Endothelial cell of umbilical vein (primary cell): ENCODE results near the gene C15orf39. TPM values are rescaled to one million over a fixed set of nuclear protein-coding genes. Genes with fewer than 3 reads are reported as not detected.

Experiments
- BruUV-seq: library from RNA; stranded (reverse); fragments of 400-500 nt; replicated peaks from 2 replicates; lab custom pipeline; 2021; lab: Mats Ljungman, UMichigan
- CTCF ChIA-PET: fragments of 300-600, 350-600 bp; sonication (Branson Sonifier 250); formaldehyde crosslinking; loops from one replicate; lab custom pipeline; 2021; ENCODE audit warnings: antibody characterized with exemption, inconsistent platforms; lab: Charles Lee
- POLR2A ChIA-PET: fragments of 300-600, 350-600 bp; sonication (Branson Sonifier 250); formaldehyde crosslinking; loops from one replicate; lab custom pipeline; 2021; ENCODE audit warnings: antibody characterized with exemption, inconsistent platforms; lab: Charles Lee
- DNase-seq: peaks from one replicate; pipeline ENCODE4 v3.0.0-alpha.2; 2011; ENCODE audit warnings: low read depth, low spot score
- FAIRE-seq: peaks from 2 replicates; lab custom pipeline; 2011; peaks lifted over from hg19 to GRCh38; lab: Jason Lieb, UNC
- H2AFZ ChIP-seq: 2 replicates; pipeline ENCODE4 v1.6.0; 2012; ENCODE audit warnings: low read depth, low read length, control low read depth, inconsistent platforms
- H3K27ac ChIP-seq: 2 replicates; pipeline ENCODE4 v1.5.1; 2011; ENCODE audit warnings: low read depth, mild to moderate bottlenecking, control low read depth, low read length, moderate library complexity; ENCODE audit not compliant: insufficient read depth
- H3K27me3 ChIP-seq, 2 experiments: 2 replicates each; pipeline versions ENCODE4 v1.6.0 to v1.6.1; 2011; ENCODE audit warnings: low read length in 2 of 2, mixed read lengths in 1 of 2; ENCODE audit not compliant: control insufficient read depth in 2 of 2, insufficient read depth in 2 of 2
- H3K36me3 ChIP-seq, 2 experiments: 2 replicates in 1 of 2; 3 replicates in 1 of 2; pipeline ENCODE4 v1.5.1; 2011; ENCODE audit warnings: low read length in 2 of 2, mild to moderate bottlenecking in 1 of 2, moderate library complexity in 1 of 2; ENCODE audit not compliant: control insufficient read depth in 2 of 2, insufficient read depth in 2 of 2; ENCODE audit errors: extremely low read depth in 1 of 2
- H3K4me1 ChIP-seq: 3 replicates; pipeline ENCODE4 v1.5.1; 2011; ENCODE audit warnings: mild to moderate bottlenecking, low read length; ENCODE audit not compliant: control insufficient read depth, insufficient read depth; ENCODE audit errors: extremely low read depth
- H3K4me2 ChIP-seq: 2 replicates; pipeline ENCODE4 v1.6.1; 2011; ENCODE audit warnings: low read length, control low read depth, mixed read lengths; ENCODE audit not compliant: insufficient read depth
- H3K4me3 ChIP-seq, 3 experiments: fragments of 200-600 bp in 1 of 3; sonication (generic), shearing (Covaris generic) in 1 of 3; replicated peaks in 1 of 3; 2 replicates each; pipeline ENCODE4 v1.5.1; 2011 to 2016; ENCODE audit warnings: control low read depth in 3 of 3, low read length in 3 of 3, mild to moderate bottlenecking in 2 of 3, inconsistent platforms in 1 of 3, low read depth in 1 of 3, moderate library complexity in 1 of 3; ENCODE audit not compliant: insufficient read depth in 1 of 3
- H3K79me2 ChIP-seq: 2 replicates; pipeline ENCODE4 v1.6.0; 2012; ENCODE audit warnings: low read length, inconsistent platforms; ENCODE audit not compliant: control insufficient read depth, insufficient read depth
- H3K9ac ChIP-seq: replicated peaks from 2 replicates; pipeline ENCODE3; 2011; ENCODE audit warnings: low read length, control low read depth; ENCODE audit not compliant: insufficient read depth; ENCODE audit errors: extremely low read depth
- H3K9me1 ChIP-seq: replicated peaks from 3 replicates; pipeline ENCODE4 v1.6.0; 2011; ENCODE audit warnings: mild to moderate bottlenecking, low read length; ENCODE audit not compliant: control insufficient read depth, insufficient read depth; ENCODE audit errors: extremely low read depth
- H3K9me3 ChIP-seq: replicated peaks from 2 replicates; pipeline ENCODE4 v1.5.1; 2012; ENCODE audit warnings: low read length, inconsistent platforms; ENCODE audit not compliant: control insufficient read depth, insufficient read depth
- H4K20me1 ChIP-seq: replicated peaks from 2 replicates; pipeline ENCODE3; 2011; ENCODE audit warnings: mild to moderate bottlenecking, low read length; ENCODE audit not compliant: control insufficient read depth, insufficient read depth; ENCODE audit errors: extremely low read depth
- CTCF ChIP-seq, 2 donors: IDR thresholded peaks; 1 replicate in 1 of 2; 2 replicates in 1 of 2; pipeline ENCODE4 v1.5.1; 2011; ENCODE audit warnings: low read length in 2 of 2, mild to moderate bottlenecking in 2 of 2, moderate library complexity in 2 of 2, control low read depth in 1 of 2, inconsistent platforms in 1 of 2, low read depth in 1 of 2; ENCODE audit not compliant: insufficient read depth in 1 of 2; ENCODE audit errors: extremely low read depth in 1 of 2
- EZH2 ChIP-seq: IDR thresholded peaks from 2 replicates; pipeline ENCODE4 v1.6.1; 2012; ENCODE audit warnings: borderline replicate concordance, low read depth, mild to moderate bottlenecking, moderate library complexity, low read length, inconsistent platforms; ENCODE audit not compliant: severe bottlenecking
- FOS ChIP-seq: IDR thresholded peaks from 2 replicates; pipeline ENCODE4 v1.6.1; 2011; ENCODE audit warnings: mild to moderate bottlenecking, low read length, moderate library complexity, borderline replicate concordance; ENCODE audit not compliant: insufficient read depth
- GATA2 ChIP-seq: IDR thresholded peaks from 2 replicates; pipeline ENCODE4 v1.7.0; 2011; ENCODE audit warnings: low read depth, mild to moderate bottlenecking, moderate library complexity, mixed read lengths, low read length; ENCODE audit not compliant: insufficient read length, insufficient read depth
- JUN ChIP-seq: IDR thresholded peaks from 2 replicates; pipeline ENCODE4 v1.6.1; 2011; ENCODE audit warnings: borderline replicate concordance, low read depth; ENCODE audit not compliant: insufficient read length, insufficient read depth
- MAX ChIP-seq: IDR thresholded peaks from 2 replicates; pipeline ENCODE4 v1.6.1; 2011; ENCODE audit not compliant: insufficient read depth, insufficient read length
- MYC ChIP-seq: IDR thresholded peaks from one replicate; pipeline ENCODE4 v1.6.1; 2011; ENCODE audit warnings: mild to moderate bottlenecking, low read depth, low read length
- POLR2A ChIP-seq: IDR thresholded peaks from 2 replicates; pipeline ENCODE4 v1.6.1; 2012; ENCODE audit warnings: low read depth, mild to moderate bottlenecking, control low read depth, low read length
- POLR2AphosphoS5 ChIP-seq: IDR thresholded peaks from 2 replicates; pipeline ENCODE4 v1.6.1; 2012; ENCODE audit warnings: low read depth, mild to moderate bottlenecking, control low read depth, low read length, moderate library complexity; ENCODE audit not compliant: insufficient read depth
- dilution Hi-C: fragments of 300-500 bp; cut with MboI; formaldehyde crosslinking; loops from one replicate; pipeline ENCODE4 v1.15.0; 2019; ENCODE audit warnings: low sequenced_read_pairs; ENCODE audit not compliant: extremely low pct_ligation_motif_present
- intact Hi-C: fragments of 100-400 bp; cut with micrococcal nuclease; formaldehyde crosslinking; loops from one replicate; pipeline ENCODE4 v1.10.0; 2022
- polyA plus RNA-seq, 4 experiments: library from polyadenylated mRNA; depleted of rRNA in 3 of 4; stranded (reverse) in 3 of 4; unstranded in 1 of 4; fragments of >200 nt; gene quantifications; 2 replicates each; pipeline versions ENCODE4 v1.2.1 to v1.2.3, GENCODE V29; 2011 to 2012; ENCODE audit warnings: missing spikeins in 1 of 4
- total RNA-seq: library from RNA; stranded (reverse); gene quantifications from 2 replicates; pipeline ENCODE4 v1.2.3, GENCODE V29; 2021

The C15orf39 gene
- total and polyA plus RNA-seq, 2 donors (not counting 3 experiments of a cell fraction or from before 2014, with no cell fraction given), result 14.8 to 36.1 TPM

- Histone ChIP-seq H3K9me1 (no peaks in the 10 kb centered on the region), H3K4me1 (no peaks in the 10 kb centered on the region), H2AFZ (no peak overlapping the region), H3K9ac (no peak overlapping the region), H3K27ac (no peak overlapping the region), H3K27me3 (peaks cover 5 to 11% of the 10 kb centered on the region in 2 experiments), H3K4me2 (no peak overlapping the region), H3K79me2 (no peaks in the 10 kb centered on the region), H3K36me3 (no peaks in the 10 kb centered on the region), H4K20me1 (no peaks in the 10 kb centered on the region), H3K9me3 (no peaks in the 10 kb centered on the region), H3K4me3 (no peak overlapping the region)
- dilution Hi-C loops (no loop called here), intact Hi-C loops (no loop called here)
- DNase-seq (no peak), FAIRE-seq (no peak)
- ChIA-PET CTCF (no interaction called here), POLR2A (no interaction called here)
- BruUV-seq, result no TSS peak
- TF ChIP-seq POLR2AphosphoS5, result no peak
- TF ChIP-seq POLR2A, result no peak
- no peak for TF ChIP-seq MAX
- no peak for TF ChIP-seq FOS
- TF ChIP-seq MYC, result no peak
- TF ChIP-seq GATA2, result no peak
- TF ChIP-seq CTCF (IDR thresholded peaks at IDR 0.05; ENCODE audit: extremely low read depth in 1 of 2, insufficient read depth in 1 of 2, low read depth in 1 of 2, low read length in 2 of 2), result no peak
- TF ChIP-seq JUN, result no peak
- TF ChIP-seq EZH2, result no peak
These were observed 35.8 kb downstream of the C15orf39 start for GRCh38 chr15:75237316-75237982.
